Measurements from ENCODE around the gene TMEM267. TPM values are rescaled to one million over a fixed set of nuclear protein-coding genes. Genes with fewer than 3 reads are reported as not detected.

TMEM267 gene
- total and polyA plus RNA-seq, 2 of the 8 experiments (the other 6 are each of a cell fraction or from before 2014, with no cell fraction given) = 4.8 to 6.2 TPM

GRCh38 chr5:43485406-43485805, 1.7 kb upstream of the TMEM267 start:
- Histone ChIP-seq H3K23me2 (ENCODE audit: low read depth, low read length) (no peaks in the 10 kb centered on the region; the same call in 1 of the 2 replicates), H4K8ac (ENCODE audit: extremely low read depth, insufficient read depth, low read length) (no peak overlapping the region), H3K56ac (replicated peaks; ENCODE audit: insufficient read length, low read depth, low read length) (no peak overlapping the region), H2BK20ac (ENCODE audit: low read length) (no peak overlapping the region), H3K4me3 (ENCODE audit: extremely low read depth in 1 of 4, insufficient read depth in 2 of 4, low read depth in 3 of 4, low read length in 4 of 4) (no peak overlapping the region), H3K9me3 (ENCODE audit: insufficient read depth in 2 of 2, low read depth in 1 of 2, low read length in 1 of 2) (no peaks in the 10 kb centered on the region), H3K79me1 (ENCODE audit: low read depth, low read length) (no peaks in the 10 kb centered on the region), H3K4ac (replicated peaks; ENCODE audit: insufficient read length, low read depth, low read length) (no peak overlapping the region), H2AFZ (ENCODE audit: low read length) (no peak overlapping the region), H4K20me1 (replicated peaks in 1 of 2; ENCODE audit: control insufficient read depth in 1 of 2, insufficient read depth in 2 of 2, low read length in 2 of 2) (no peaks in the 10 kb centered on the region), H3K14ac (ENCODE audit: insufficient read length) (no peak overlapping the region), H3K9ac (replicated peaks in 1 of 4; ENCODE audit: extremely low read depth in 1 of 4, low read depth in 3 of 4, low read length in 3 of 4) (no peak overlapping the region), H3K23ac (ENCODE audit: insufficient read length) (no peak overlapping the region), H3K4me2 (ENCODE audit: insufficient read depth in 1 of 2, low read depth in 2 of 2, low read length in 2 of 2) (no peak overlapping the region; a peak in 1 of 4 replicates), H3K4me1 (replicated peaks in 1 of 4; ENCODE audit: control insufficient read depth in 3 of 4, insufficient read depth in 4 of 4, low read length in 3 of 4) (no peaks in the 10 kb centered on the region; a peak in 2 of 7 replicates), H4K5ac (ENCODE audit: insufficient read length, low read depth, low read length) (no peak overlapping the region), H4K91ac (replicated peaks; ENCODE audit: insufficient read length, low read length) (no peak overlapping the region), H2BK120ac (replicated peaks; ENCODE audit: low read depth, low read length) (no peak overlapping the region), H2AK5ac (ENCODE audit: low read depth, low read length) (no peak overlapping the region), H2BK5ac (ENCODE audit: low read depth, low read length) (no peak overlapping the region), H3K79me2 (ENCODE audit: control insufficient read depth in 1 of 2, insufficient read depth in 2 of 2, low read length in 2 of 2) (peaks cover 0 to 9% of the 10 kb centered on the region in 2 experiments; a peak in 2 of 4 replicates), H2BK15ac (ENCODE audit: low read length) (no peak overlapping the region), H3K36me3 (ENCODE audit: control insufficient read depth in 2 of 4, insufficient read depth in 4 of 4, low read length in 3 of 4) (peaks cover 0 to 9% (median 0%) of the 10 kb centered on the region in 4 experiments; a peak in 1 of 8 replicates), H2BK12ac (ENCODE audit: low read depth, low read length) (no peak overlapping the region), H3K18ac (ENCODE audit: extremely low read depth, low read length) (no peak overlapping the region), H3K27ac (ENCODE audit: low read depth, low read length) (no peak overlapping the region), H3K27me3 (replicated peaks in 1 of 4; ENCODE audit: control insufficient read depth in 3 of 4, extremely low read depth in 1 of 4, insufficient read depth in 3 of 4, low read length in 3 of 4) (no peaks in the 10 kb centered on the region)
- no peak for FAIRE-seq
- CTCF ChIA-PET (ENCODE audit: partially characterized antibody) = interaction anchor here (0.6 to 3.6 kb wide), 12 partner anchors 9 to 721 kb away, joined by 3 to 32 read pairs (median 4); partner anchors contain the start of gene ZNF131
- POLR2A ChIA-PET (ENCODE audit: partially characterized antibody) = interaction anchor here (2.1 kb wide), 1 partner anchor 13 kb away, joined by 13 read pairs; no protein-coding TSS in a partner anchor
- DNase-seq (ENCODE audit: low read depth in 1 of 2, low spot score in 2 of 2) = no peak
- 96% methylated on average over 2 of the region's 2 CpGs; no CpG with 5 or more reads in 1 of the 2 experiments for WGBS, 2 experiments (ENCODE audit: extremely low coverage in 1 of 2, insufficient coverage in 1 of 2, insufficient read length in 1 of 2, insufficient replicate concordance in 2 of 2, low coverage in 1 of 2, low lambda C conversion rate in 2 of 2, missing lambda C conversion rate in 1 of 2)
- no peak for TF ChIP-seq CHD1 (IDR thresholded peaks at IDR 0.05; ENCODE audit: low read depth, low read length)
- TF ChIP-seq BRCA1 (IDR thresholded peaks at IDR 0.05; ENCODE audit: low read depth, low read length) = no peak
- no peak for TF ChIP-seq CHD2 (IDR thresholded peaks at IDR 0.05; ENCODE audit: low read length)
- no peak for TF ChIP-seq HDAC2 (IDR thresholded peaks at IDR 0.05; ENCODE audit: borderline replicate concordance in 1 of 2, low read depth in 2 of 2, low read length in 2 of 2)

All from H1 (cell line).